Germinal center (tissue), 1 donor: ENCODE results near the gene ZNF19.

Source experiments
- DNase-seq: peaks from one replicate; pipeline ENCODE4 v3.0.0; 2012; ENCODE audit warnings: mixed read lengths, low spot score

Gene ZNF19

DNA sequence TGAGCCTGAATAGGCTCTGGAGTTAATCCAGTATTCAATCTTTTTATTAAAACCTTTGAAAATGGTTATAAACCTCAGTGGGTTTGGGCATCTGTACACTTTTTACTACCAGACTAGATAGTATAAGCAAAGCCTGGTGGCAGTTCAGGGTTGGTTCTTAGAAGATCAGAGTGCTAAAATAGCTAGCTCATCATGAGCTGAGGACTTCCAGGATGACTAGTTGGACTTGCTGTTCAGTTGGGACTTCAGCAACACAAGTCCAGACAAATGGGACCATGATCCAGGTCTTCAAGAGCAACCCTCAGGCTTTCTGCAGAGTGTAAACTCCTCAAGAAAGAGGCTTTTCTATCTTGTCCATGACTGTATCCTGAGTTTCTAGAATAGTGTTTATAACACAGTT lies 1.2 kb upstream of the ZNF19 start:
- DNase-seq = no peak

DNA sequence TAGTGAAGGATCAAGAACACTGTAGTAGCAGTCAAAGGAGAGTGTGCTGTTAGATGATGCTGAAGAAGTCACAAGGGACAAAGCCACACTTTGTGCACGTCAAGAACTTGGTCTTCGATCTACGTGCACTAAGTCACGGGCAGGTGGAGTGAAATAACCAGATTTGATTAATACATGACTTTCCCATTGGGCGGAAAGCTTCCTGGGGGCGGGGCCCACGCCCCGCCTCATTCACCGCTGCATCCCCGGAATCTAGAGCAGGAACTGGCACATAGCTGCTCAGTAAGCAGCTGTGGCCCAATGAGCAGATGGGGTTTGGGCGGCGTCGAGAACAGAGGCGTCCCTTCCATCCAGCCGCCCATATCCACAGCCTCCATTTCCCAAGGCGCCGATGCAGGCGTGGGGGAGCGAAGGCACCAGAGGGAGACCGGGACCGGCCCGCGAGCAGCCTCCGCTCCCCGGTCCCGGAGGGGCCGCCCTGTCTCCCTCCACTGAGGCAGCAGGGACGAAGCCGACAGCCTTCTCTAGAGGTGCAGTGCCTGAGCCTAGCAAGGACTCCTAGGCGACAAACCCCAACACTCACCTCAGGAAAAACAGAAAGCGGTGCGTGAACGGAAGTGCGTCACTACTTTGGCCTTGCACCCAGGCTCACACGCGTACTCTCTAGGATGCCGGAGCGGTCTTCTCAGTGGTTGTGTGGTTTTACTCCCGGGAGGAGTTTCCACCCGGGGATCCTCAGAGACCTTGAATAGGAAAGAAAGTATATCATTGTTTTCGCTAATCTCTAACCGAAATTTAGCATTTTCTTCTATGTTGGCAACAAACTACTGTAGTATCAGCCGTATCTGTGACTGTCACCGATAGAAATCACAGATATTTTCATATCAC lies 4.9 kb downstream of the ZNF19 start:
- peak; percentile 76 for DNase-seq

DNA sequence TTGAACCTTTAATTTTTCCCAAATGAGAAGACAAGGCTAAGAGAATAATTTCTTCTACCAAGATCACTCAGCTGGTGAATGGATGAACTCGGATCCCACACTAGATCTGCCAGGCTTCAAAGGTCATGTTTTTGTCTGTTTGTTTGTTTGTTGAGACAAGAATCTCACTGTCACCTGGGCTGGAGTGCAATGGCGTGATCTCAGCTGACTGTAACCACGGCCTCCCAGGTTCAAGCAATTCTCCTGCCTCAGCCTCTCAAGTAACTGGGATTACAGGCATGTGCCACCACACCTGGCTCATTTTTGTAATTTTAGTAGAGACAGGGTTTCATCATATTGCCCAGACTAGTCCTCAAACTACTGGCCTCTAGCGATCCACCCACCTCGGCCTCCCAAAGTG lies 6.6 kb downstream of the ZNF19 start:
- no peak for DNase-seq

DNA sequence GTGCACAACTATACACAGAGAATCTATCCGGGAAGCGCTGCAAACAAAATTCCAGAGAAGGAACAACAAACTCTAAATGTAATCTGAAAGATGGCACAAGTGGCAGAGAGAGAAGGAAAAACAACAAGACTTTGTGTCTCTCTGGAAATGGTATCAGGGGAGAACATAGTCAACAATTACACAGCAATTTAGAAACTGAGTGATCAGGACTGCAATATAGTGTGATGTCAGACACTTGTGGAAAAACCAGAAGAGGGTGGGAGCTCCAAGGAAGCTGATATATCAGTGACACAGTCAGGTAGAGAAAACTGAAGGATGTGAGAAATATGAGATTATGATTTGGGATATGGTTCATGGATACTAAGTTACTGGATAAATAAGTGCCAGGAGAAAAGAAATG lies 8.2 kb downstream of the ZNF19 start:
- DNase-seq = no peak

DNA sequence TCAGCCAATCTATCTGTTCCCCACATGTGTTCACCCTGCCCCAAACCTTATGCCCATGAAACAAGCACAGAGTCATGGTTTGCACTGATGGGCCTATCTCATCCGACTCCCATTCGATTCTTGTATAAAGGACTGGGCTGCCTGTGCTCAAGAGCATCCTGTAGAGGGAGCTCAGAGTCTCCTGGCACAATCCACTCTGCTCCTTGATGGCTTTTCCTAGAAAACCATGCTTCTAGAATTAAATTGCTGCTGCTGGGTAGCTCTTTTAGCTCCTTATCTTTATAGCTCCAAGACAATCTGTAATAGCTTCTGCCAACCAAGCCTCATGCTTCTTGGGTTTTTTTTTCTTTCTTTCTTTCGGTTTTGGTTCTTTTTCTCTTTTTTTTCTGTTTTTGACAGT lies 9.7 kb downstream of the ZNF19 start:
- no peak for DNase-seq

DNA sequence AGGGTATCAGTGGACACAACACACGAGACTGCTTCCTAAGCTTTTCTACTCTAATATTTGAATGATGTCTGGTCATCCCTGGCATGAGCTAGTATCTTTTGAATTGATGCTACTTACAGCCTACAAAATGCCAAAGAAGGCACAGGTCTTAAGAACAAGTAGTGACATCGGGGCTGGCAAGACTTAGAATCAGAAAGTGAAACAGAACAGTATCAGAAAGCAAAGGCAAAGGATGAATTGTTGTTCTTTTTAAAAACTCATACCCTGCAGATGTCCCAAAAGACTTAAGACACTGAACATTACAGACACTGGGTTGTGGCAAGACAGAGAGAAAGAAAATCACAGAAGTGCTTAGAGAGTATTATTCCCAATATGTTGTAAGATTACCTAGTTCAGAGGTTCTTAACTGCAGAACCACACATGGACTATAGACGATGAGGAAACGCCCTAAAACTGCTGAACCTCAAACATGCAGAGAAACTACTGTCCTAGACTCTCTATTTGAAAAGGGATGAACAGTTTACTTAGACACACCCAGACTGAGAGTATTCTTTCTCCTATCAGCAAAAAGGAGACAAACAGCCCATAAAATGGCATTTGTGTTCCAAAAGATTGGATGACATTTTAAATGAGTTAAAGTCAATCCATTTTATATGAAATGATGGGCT lies 12.5 kb downstream of the ZNF19 start:
- no peak for DNase-seq

DNA sequence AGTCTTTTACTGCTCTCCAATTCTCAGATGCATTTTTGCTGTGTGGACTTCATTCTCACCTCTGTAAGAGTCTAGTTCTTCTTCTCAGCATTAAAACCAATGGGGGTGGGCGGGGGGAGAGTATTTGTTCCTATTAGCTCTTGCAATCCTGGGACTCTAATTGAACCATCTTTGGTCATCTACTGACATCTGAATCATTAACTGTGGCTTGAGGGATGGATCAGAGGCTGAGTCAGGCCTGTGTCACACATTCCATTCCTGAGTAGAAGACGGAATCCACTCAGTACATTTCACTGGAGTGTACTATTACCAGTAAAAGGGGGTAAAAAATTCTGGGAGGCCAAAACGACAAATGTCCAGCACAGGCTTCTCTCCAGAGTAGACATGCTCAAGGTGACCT lies 14.3 kb downstream of the ZNF19 start:
- DNase-seq = no peak

DNA sequence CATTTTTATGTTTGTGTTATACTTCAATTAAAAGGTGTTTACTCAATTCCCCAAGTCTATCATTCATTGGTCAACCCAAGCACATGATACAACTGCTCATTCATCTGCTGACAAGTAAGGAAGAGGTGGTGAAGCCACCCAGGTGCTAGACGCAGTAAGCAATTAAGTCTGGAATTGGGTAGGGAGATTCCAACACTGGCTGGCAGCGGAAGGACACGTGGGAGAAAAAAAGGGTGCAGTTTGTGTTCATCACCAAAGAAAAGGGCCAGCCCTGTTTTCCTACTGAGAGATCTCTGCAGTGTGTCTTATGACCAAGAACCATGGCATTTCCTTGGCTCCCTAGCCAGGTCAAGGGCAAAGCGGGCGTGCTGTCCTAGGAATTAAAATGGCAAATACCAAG lies 15.2 kb downstream of the ZNF19 start:
- no peak for DNase-seq

DNA sequence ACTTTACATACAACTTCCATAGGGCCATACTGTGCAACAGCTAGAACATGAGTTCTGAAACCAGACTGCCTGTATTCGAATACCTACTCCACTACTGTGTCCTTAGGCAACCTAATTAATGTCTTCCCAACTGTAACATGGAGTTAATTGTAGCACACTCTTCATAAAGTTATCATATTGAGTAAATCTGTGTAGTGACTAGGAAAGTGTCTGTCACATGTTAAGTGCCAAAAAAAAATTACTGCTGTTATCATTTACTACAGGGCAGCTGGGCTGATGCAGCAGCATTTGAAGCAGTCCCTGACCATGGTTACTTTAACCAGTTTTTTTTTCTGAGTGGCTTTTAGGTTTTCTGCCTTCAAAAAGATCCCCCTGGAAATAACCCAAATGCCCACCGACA lies 16.2 kb downstream of the ZNF19 start:
- no peak for DNase-seq

DNA sequence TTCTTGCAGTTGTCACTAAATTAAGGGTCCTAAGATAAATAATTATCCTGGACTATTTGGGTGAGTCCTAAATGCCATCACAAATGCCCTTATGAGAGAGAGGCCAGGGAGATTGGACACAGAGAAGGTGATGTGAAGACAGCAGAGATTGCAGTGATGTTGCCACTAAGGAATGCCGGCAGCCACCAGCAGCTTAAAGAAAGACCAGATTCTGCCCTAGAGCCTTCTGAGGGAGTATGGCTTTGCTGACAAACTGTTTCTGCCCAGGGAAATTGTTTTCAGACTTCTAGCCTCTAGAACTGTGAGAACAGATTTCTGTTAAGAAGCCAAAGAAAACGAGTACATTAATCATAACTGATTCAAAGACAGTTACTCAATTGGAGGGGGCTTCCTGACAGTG lies 17.1 kb downstream of the ZNF19 start:
- DNase-seq = no peak

DNA sequence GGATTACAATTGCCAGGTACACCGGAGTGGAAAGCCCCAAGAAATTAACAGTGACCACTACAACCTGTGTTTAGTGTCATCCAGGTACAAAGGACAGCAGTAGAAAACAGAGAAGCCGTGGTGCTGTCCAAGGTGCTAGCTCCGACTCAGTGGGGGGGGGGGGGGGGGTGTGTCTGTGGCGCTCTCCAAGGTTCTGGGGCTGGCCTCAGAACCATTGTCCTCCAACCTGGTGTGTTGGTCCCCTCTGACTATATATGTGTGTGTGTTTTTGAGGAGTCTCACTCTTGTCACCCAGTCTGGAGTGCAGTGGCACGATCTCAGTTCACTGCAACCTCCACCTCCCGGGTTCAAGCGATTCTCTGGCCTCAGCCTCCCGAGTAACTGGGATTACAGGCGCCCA lies 21.3 kb downstream of the ZNF19 start:
- DNase-seq = peak; percentile 51

DNA sequence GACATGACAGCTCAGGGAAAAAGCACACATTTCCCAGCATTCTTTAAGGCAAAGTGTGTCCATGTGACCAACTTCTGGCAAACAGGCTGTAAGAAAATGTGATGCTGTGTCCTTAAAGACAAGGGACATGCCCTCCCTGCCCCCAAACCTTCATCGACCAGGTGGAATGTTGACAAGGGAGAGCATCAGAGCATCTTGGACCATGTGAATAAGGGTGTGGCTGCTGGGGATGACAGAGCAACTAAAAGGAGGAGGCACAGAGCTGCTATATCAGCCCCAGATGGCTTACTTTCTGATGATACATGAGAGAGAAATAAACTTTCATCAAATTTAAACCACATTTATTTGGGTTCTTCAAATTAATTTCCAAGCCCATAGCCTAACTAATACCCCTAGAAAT lies 24.9 kb downstream of the ZNF19 start:
- no peak for DNase-seq

DNA sequence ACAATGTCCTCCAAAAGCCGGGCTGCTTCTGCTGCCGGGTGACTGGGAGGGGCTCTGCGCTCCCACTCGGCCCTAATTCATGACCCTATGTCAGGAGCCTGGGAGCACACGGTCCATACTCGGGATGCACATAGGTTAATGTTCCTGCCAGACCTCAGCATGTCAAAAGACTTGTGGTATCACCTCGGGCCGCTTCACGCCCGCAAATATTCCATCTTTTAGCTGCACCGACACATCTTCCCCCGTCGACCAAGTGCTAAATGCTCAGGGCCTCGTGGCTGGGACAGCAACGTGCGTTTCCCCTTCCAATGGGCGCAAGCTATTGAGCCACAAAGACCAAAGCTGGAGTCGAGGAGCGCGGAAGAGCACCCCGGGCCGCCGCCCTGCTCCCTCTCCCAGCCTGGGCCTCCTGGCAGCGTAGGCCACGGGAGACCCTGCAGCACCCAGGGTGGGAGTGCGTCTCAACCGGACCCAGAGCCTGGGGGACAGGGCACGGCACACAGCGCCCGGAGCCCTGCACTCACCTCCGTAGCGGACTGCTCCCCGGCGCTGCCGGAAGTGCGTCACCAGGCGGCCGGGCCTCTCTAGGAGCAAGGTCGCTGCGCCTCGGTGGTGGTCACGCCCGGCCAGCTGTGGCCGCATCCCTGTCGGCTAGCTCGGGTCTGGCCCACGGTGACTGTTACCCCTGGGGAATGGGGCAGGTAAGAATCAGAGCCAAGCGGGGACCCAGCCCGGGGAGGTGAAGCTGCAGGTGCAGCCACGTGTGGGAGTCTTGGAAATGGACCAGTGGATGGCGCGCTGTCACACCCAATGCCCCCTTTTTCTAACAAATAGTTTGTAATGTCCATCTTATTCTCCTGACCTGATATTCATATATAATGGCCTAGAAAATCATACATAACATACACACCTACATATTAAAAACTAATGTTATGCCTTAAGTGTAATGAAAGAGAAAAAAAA lies 27.2 kb downstream of the ZNF19 start, which contains the start of gene ZNF23:
TSS of gene ZNF23 (minus strand) at position 562 of the 963 bp plus-strand sequence. CDS start 5,451 bp downstream, outside the sequence.
- DNase-seq = peak; percentile 90

DNA sequence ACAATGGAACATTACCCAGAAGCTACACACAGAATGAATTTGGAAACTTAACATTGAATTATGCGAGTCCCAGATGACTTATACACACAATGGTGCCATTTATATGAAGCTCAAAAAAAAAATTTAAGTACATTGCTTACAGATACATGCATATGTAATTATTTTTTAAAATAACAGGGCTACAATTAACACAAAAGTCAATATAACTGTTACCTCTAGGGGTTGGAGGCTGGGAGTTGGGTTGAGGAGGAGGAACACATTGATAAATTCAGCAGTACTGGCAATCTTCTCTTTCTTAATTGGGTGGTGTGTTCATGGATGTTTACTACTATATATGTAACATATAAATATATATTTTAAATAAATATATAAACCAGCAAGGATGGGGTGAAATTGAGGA lies 28.2 kb downstream of the ZNF19 start:
- no peak for DNase-seq

DNA sequence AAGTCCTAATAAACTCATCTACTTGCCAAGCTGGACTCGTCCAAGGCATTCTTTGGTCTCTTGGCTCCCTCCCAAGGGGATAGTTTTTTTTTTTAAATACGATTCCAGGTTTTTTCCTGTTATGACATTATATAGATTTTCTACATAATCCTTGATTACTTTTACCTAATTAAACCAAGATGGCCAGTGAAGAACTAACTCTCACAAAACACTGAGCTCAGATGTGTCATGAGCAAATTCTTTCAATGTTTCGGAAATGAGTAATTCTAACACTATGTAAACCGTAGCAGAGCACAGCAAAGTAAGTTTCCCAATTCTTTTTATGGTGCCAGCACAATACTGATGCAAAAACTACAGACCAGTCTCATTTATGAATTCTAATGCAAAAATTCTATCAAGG lies 28.9 kb downstream of the ZNF19 start:
- no peak for DNase-seq

DNA sequence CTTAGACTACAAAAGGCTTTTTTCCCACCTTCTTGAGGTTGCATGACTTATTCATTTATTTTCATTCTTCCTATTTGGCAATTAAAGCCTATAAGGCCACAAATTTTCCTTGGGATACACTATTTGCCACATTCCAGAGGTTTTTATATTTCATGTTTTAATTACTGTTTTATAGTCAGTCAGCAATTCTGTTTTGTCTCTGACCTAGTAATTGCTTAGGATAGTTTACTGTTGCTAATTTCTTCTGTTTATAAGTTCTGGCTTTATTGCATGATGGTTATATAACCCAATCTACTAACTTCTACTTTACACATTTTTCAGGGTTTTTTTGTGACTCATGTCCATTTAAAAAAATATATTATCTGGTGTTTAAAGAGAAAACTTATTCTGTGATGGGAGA lies 29.6 kb downstream of the ZNF19 start:
- no peak for DNase-seq

DNA sequence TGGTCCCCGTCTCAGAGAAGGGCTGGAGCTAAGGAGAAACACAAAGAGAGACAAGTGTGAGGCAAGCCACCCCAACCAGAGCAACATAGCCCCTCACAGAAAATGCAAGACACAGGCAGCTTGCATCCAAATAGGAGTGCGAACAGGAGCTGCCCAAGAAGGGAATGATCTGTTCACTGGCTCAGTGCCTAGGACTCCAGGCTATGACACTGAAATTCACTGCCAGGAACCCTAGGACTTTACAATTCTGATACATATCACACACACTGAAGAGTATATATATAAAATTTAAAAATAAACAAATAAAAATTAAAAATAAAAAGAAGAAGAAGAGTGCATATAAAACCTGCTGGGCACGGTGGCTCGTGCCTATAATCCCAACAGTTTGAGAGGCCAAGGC lies 32.3 kb downstream of the ZNF19 start:
- DNase-seq = no peak

DNA sequence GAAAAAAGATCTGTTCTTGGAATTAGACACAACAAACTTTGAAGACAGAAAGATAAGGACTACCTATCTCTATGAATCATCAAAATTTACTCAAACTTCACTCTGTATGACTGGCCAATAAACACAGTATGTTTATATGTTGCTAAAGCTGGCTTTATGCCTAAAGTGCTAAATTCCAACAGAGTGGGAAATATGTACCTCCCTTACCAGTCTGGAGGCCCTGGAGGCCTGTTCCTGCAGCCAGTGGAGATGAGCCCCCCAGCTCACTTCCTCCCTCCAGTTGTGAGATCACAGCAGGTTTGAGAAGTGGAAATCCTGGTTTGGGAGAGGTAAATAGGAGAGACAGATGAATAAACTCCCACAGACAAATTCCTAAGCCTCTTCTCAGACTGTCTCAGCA lies 36.1 kb downstream of the ZNF19 start:
- DNase-seq = no peak

DNA sequence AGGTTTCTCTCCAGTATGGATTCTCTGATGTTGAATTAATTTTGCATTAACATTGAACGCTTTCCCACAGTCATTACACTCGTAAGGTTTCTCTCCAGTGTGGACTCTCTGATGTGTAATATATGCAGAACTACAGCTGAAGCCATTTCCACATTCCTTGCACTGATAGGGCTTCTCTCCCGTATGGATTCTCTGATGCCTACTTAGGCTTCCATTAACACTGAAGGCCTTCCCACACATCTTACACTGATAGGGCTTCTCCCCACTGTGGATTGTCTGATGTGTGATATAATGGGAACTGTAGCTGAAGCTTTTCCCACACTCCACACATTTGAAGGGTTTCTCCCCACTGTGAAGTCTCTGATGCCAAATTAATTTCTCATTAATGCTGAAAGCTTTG lies 40.1 kb downstream of the ZNF19 start:
- DNase-seq = no peak

DNA sequence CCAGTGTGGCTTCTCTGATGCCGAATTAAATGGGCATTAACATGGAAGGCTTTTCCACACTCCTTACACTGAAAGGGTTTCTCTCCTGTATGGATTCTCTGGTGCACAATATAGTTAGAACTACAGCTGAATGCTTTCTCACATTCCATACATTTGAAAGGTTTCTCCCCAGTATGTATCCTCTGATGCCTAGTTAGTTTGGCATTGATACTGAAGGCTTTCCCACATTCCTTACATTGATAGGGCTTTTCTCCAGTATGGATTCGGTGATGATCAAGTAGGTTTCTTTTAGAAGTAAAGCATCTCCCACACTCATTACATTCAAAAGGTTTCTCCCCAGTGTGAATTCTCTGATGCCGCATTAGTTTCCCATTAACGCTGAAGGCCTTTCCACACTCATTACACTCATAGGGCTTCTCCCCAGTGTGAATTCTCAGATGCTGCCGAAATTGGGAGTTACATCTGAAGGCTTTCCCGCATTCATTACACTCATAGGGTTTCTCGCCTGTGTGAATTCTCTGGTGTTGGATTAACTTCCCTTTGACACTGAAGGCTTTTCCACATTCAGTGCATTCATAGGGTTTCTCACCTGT lies 40.8 kb downstream of the ZNF19 start:
- DNase-seq = no peak

DNA sequence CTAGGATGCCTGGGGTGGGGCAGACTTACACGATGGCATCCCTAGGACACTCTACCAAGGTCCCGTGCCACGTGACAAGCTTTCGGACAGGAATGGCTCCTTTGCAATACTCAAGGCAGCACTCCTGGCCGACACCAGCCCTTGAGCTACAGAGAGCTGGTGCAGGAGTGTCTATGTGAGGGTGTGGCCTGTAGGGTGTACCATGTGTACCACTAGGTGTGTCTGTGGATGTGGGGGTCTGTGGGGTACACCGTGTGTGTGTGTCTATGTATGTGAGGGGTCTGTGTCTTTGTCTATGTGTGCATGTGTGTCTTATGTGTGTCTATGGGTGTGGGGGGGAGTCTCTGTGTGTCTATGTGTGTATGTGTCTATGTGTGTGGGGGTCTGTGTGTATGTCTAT lies 45.4 kb downstream of the ZNF19 start:
- no peak for DNase-seq

DNA sequence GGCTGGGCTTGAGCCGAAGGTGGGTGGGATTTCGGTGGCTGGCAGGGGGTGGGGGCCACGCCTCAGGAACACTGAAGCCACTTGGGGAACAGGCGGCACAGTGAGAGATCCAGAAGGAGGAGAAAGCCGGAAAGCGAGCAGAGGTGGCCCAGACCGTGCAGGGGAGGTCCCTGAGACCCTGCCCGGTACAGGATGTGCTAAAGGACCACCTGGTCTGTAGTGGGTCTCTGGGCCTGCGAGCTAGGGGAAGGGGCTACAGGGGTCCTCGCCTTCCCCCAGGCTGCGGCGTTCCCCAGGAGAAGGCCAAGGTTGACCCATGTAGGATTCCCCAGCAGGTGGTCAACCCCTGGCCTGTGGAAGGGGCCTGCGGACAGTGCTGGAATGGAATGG lies 47.1 kb downstream of the ZNF19 start, which contains the start of gene TLE7:
TSS of gene TLE7 (minus strand) at position 4 of the 390 bp plus-strand sequence. CDS start 8,730 bp downstream, outside the sequence.
- DNase-seq = no peak
